IMR-90 (cell line): ENCODE data around the gene AUTS2. TPM values are rescaled to one million over a fixed set of nuclear protein-coding genes. Genes with fewer than 3 reads are reported as not detected.

Experiments used
- ATAC-seq: fragments of 200-7000 bp; cut with Tn5 transposase; 2 replicates; pipeline ENCODE4 v1.9.1; 2020; ENCODE audit warnings: low read depth, mild to moderate bottlenecking, moderate library complexity
- BruUV-seq: library from RNA; stranded (reverse); fragments of 400-500 nt; replicated peaks from 2 replicates; lab custom pipeline; 2021; lab: Mats Ljungman, UMichigan
- CTCF ChIA-PET: fragments of 300-600 bp; formaldehyde crosslinking; extraction: SDS; loops from one replicate; lab custom pipeline; 2021; ENCODE audit warnings: antibody characterized with exemption; lab: Yijun Ruan, JAX
- POLR2A ChIA-PET: fragments of 300-600 bp; sonication (Branson Sonifier 250); formaldehyde crosslinking; loops from one replicate; lab custom pipeline; 2022; ENCODE audit warnings: antibody characterized with exemption; ENCODE audit not compliant: unreplicated experiment; lab: Charles Lee
- DNase-seq: peaks from one replicate; pipeline ENCODE4 v3.0.0; 2013
- H2AFZ ChIP-seq: replicated peaks from 2 replicates; pipeline ENCODE3; 2013; ENCODE audit warnings: low read length, mild to moderate bottlenecking; ENCODE audit not compliant: poor library complexity
- H2AK5ac ChIP-seq: 2 replicates; pipeline ENCODE4 v1.6.1; 2013; ENCODE audit warnings: low read depth, low read length, inconsistent platforms
- H2AK9ac ChIP-seq: replicated peaks from 2 replicates; pipeline ENCODE3; 2013; ENCODE audit warnings: mild to moderate bottlenecking, low read depth, low read length, moderate library complexity; ENCODE audit not compliant: poor library complexity
- H2BK120ac ChIP-seq: 2 replicates; pipeline ENCODE4 v1.6.1; 2013; ENCODE audit warnings: low read depth, low read length, inconsistent platforms
- H2BK15ac ChIP-seq: 3 replicates; pipeline ENCODE4 v1.6.1; 2013; ENCODE audit warnings: low read depth, low read length, inconsistent platforms
- H2BK20ac ChIP-seq: 2 replicates; pipeline ENCODE4 v1.6.1; 2013; ENCODE audit warnings: low read depth, mild to moderate bottlenecking, inconsistent platforms, low read length, moderate library complexity
- H2BK5ac ChIP-seq: 2 replicates; pipeline ENCODE4 v1.6.1; 2013; ENCODE audit warnings: mild to moderate bottlenecking, low read depth, low read length, inconsistent platforms; ENCODE audit not compliant: poor library complexity, severe bottlenecking
- H3K14ac ChIP-seq: replicated peaks from 2 replicates; pipeline ENCODE4 v1.6.1; 2013; ENCODE audit warnings: low read depth, low read length, inconsistent platforms
- H3K18ac ChIP-seq: 2 replicates; pipeline ENCODE4 v1.6.1; 2013; ENCODE audit warnings: low read depth, low read length, control low read depth
- H3K23ac ChIP-seq: 2 replicates; pipeline ENCODE4 v1.6.1; 2013; ENCODE audit warnings: low read depth, low read length, inconsistent platforms
- H3K27ac ChIP-seq: 2 replicates; pipeline ENCODE4 v1.5.1; 2013; ENCODE audit warnings: mild to moderate bottlenecking, control low read depth, low read length; ENCODE audit not compliant: insufficient read depth
- H3K27me3 ChIP-seq: 2 replicates; pipeline ENCODE4 v1.6.1; 2013; ENCODE audit warnings: low read length; ENCODE audit not compliant: control insufficient read depth, insufficient read depth
- H3K36me3 ChIP-seq: 2 replicates; pipeline ENCODE4 v1.6.1; 2013; ENCODE audit warnings: low read length, mixed read lengths; ENCODE audit not compliant: control insufficient read depth, insufficient read depth
- H3K4ac ChIP-seq: 2 replicates; pipeline ENCODE4 v1.6.1; 2013; ENCODE audit warnings: low read depth, low read length, inconsistent platforms
- H3K4me1 ChIP-seq: 2 replicates; pipeline ENCODE4 v1.6.1; 2013; ENCODE audit warnings: low read length, mixed read lengths; ENCODE audit not compliant: control insufficient read depth, insufficient read depth
- H3K4me2 ChIP-seq: 2 replicates; pipeline ENCODE4 v1.6.1; 2013; ENCODE audit warnings: low read depth, mild to moderate bottlenecking, control low read depth, low read length, moderate library complexity
- H3K4me3 ChIP-seq: 2 replicates; pipeline ENCODE4 v1.5.1; 2013; ENCODE audit warnings: low read depth, mild to moderate bottlenecking, control low read depth, low read length, moderate library complexity; ENCODE audit not compliant: insufficient read depth
- H3K56ac ChIP-seq: 2 replicates; pipeline ENCODE4 v1.6.1; 2013; ENCODE audit warnings: low read length, inconsistent platforms; ENCODE audit not compliant: insufficient read depth; ENCODE audit errors: extremely low read depth
- H3K79me1 ChIP-seq, 2 experiments: 2 replicates each; pipeline ENCODE4 v1.6.1; 2013; ENCODE audit warnings: low read length in 2 of 2, inconsistent platforms in 1 of 2, low read depth in 1 of 2
- H3K9ac ChIP-seq: 2 replicates; pipeline ENCODE4 v1.6.1; 2013; ENCODE audit warnings: low read depth, low read length, control low read depth
- H3K9me1 ChIP-seq: 2 replicates; pipeline ENCODE4 v1.6.1; 2013; ENCODE audit warnings: low read length, inconsistent platforms; ENCODE audit not compliant: insufficient read depth
- H3K9me3 ChIP-seq: 2 replicates; pipeline ENCODE4 v1.6.1; 2013; ENCODE audit warnings: low read length; ENCODE audit not compliant: control insufficient read depth, insufficient read depth
- H4K20me1 ChIP-seq: 2 replicates; pipeline ENCODE4 v1.6.1; 2013; ENCODE audit warnings: low read length, inconsistent platforms; ENCODE audit not compliant: insufficient read depth
- H4K5ac ChIP-seq: 2 replicates; pipeline ENCODE4 v1.6.1; 2013; ENCODE audit warnings: mild to moderate bottlenecking, low read depth, low read length, control low read depth
- H4K8ac ChIP-seq, 2 experiments: 2 replicates each; pipeline ENCODE4 v1.6.1; 2013; ENCODE audit warnings: low read depth in 2 of 2, low read length in 2 of 2, control low read depth in 1 of 2, inconsistent platforms in 1 of 2
- H4K91ac ChIP-seq: 2 replicates; pipeline ENCODE4 v1.6.1; 2013; ENCODE audit warnings: low read depth, low read length, inconsistent platforms; ENCODE audit not compliant: insufficient read depth
- CHD1 ChIP-seq: IDR thresholded peaks from 2 replicates; pipeline ENCODE4 v1.6.1; 2012; ENCODE audit warnings: low read depth, low read length, improper control_type of control experiment
- MAZ ChIP-seq: IDR thresholded peaks from 2 replicates; pipeline ENCODE4 v1.6.1; 2012; ENCODE audit warnings: low read depth, mild to moderate bottlenecking, low read length, improper control_type of control experiment, moderate library complexity, borderline replicate concordance
- RCOR1 ChIP-seq: IDR thresholded peaks from 2 replicates; pipeline ENCODE4 v1.6.1; 2012; ENCODE audit warnings: mild to moderate bottlenecking, low read length, improper control_type of control experiment; ENCODE audit not compliant: insufficient replicate concordance
- SMC3 ChIP-seq: fragments of 150-350 bp; IDR thresholded peaks from 2 replicates; pipeline ENCODE4 v1.6.1; 2016; ENCODE audit warnings: low read depth, mild to moderate bottlenecking, antibody characterized with exemption, low read length, moderate library complexity
- WGBS, 2 experiments: methylation state at CpG; one replicate each; pipeline versions ENCODE4 v1.1.5 to v1.1.7; 2013; ENCODE audit warnings: missing lambda C conversion rate in 2 of 2; ENCODE audit not compliant: insufficient read length in 1 of 2; ENCODE audit errors: extremely low coverage in 2 of 2; 5-methylcytosine and 5-hydroxymethylcytosine counted together
- dilution Hi-C: fragments of 300-500 bp; cut with HindIII; formaldehyde crosslinking; loops from one replicate; pipeline ENCODE4 v1.14.3; 2018; ENCODE audit warnings: low sequenced_read_pairs; ENCODE audit not compliant: unreplicated experiment
- in situ Hi-C: fragments of 300-500 bp; cut with MboI; formaldehyde crosslinking; loops from 3 replicates; pipeline ENCODE4 v1.14.3; 2019; ENCODE audit warnings: low sequenced_read_pairs, inconsistent platforms, mixed read lengths
- intact Hi-C: fragments of 100-400 bp; cut with micrococcal nuclease; formaldehyde crosslinking; loops from 2 replicates; pipeline ENCODE4 v1.10.0; 2022
- polyA plus RNA-seq, 3 experiments: library from polyadenylated mRNA; depleted of rRNA; stranded (reverse); fragments of >200 nt; gene quantifications; 2 replicates each; pipeline ENCODE4 v1.2.3, GENCODE V29; 2012; ENCODE audit warnings: low replicate concordance in 1 of 3
- total RNA-seq: library from RNA; depleted of rRNA; stranded (reverse); fragments of >200 nt; gene quantifications from 2 replicates; pipeline ENCODE4 v1.2.3, GENCODE V29; 2012

Gene AUTS2
- total and polyA plus RNA-seq, 2 of the 4 experiments (the other 2 are of a cell fraction): 0.90 to 3.0 TPM

DNA sequence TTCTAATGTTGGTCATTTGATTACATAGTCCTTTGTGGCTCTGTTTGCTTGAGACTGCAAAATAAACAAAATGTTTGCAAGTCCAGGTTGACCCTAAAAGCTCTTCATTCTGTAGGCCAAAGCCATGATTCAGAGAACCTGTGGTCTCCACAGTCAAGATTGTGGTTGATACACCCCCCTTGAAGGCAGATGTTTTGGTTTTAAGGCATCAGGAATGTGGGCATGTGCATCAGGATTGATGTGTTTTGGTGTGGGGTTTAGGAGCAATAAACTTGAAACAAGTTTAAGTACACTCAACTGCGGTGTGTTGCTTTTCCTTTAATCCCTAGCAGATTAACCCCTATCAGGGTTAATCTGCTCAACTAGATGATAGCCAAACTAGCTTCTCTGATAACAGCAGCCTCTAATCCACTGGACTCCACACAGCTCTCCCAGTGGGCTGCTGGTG lies 1154.5 kb downstream of the AUTS2 start:
- Histone ChIP-seq H3K4me2 (no peak overlapping the region), H3K27me3 (no peaks in the 10 kb centered on the region), H3K4me3 (no peak overlapping the region), H2BK120ac (no peak overlapping the region), H3K4ac (no peak overlapping the region), H3K4me1 (no peaks in the 10 kb centered on the region), H3K36me3 (no peaks in the 10 kb centered on the region), H4K8ac (no peak overlapping the region), H4K20me1 (no peaks in the 10 kb centered on the region), H3K9me1 (no peaks in the 10 kb centered on the region; the same call in 1 of the 2 replicates), H3K9me3 (no peaks in the 10 kb centered on the region), H2AFZ (no peak overlapping the region), H4K91ac (no peak overlapping the region), H3K27ac (no peak overlapping the region), H3K14ac (no peak overlapping the region), H2AK9ac (no peak overlapping the region), H3K79me1 (peaks cover 8 to 9% of the 10 kb centered on the region in 2 experiments; a peak in 3 of 4 replicates), H3K56ac (no peak overlapping the region), H3K23ac (no peak overlapping the region), H2BK15ac (no peak overlapping the region), H2BK20ac (no peak overlapping the region), H3K9ac (no peak overlapping the region), H3K18ac (no peak overlapping the region), H4K5ac (no peak overlapping the region), H2BK5ac (no peak overlapping the region), H2AK5ac (no peak overlapping the region)
- CTCF ChIA-PET: no interaction called here
- dilution Hi-C loops (no loop called here), intact Hi-C loops (no loop called here), in situ Hi-C loops (no loop called here)
- TF ChIP-seq RCOR1 (no peak), CHD1 (no peak), SMC3 (no peak), MAZ (no peak)
- DNase-seq (peak; percentile 57), ATAC-seq (peak; percentile 51)
- POLR2A ChIA-PET: no interaction called here
- no TSS peak for BruUV-seq
- WGBS, 2 experiments: no CpG with 5 or more reads among the region's 1 CpG
